Endothelial cell of umbilical vein (primary cell): ENCODE data around the gene FBLIM1. TPM values are rescaled to one million over a fixed set of nuclear protein-coding genes. Genes with fewer than 3 reads are reported as not detected.

Source experiments
- BruUV-seq: library from RNA; stranded (reverse); fragments of 400-500 nt; replicated peaks from 2 replicates; lab custom pipeline; 2021; lab: Mats Ljungman, UMichigan
- CTCF ChIA-PET: fragments of 300-600, 350-600 bp; sonication (Branson Sonifier 250); formaldehyde crosslinking; loops from one replicate; lab custom pipeline; 2021; ENCODE audit warnings: antibody characterized with exemption, inconsistent platforms; lab: Charles Lee
- POLR2A ChIA-PET: fragments of 300-600, 350-600 bp; sonication (Branson Sonifier 250); formaldehyde crosslinking; loops from one replicate; lab custom pipeline; 2021; ENCODE audit warnings: antibody characterized with exemption, inconsistent platforms; lab: Charles Lee
- DNase-seq: peaks from one replicate; pipeline ENCODE4 v3.0.0-alpha.2; 2011; ENCODE audit warnings: low read depth, low spot score
- FAIRE-seq: peaks from 2 replicates; lab custom pipeline; 2011; peaks lifted over from hg19 to GRCh38; lab: Jason Lieb, UNC
- H2AFZ ChIP-seq: 2 replicates; pipeline ENCODE4 v1.6.0; 2012; ENCODE audit warnings: low read depth, low read length, control low read depth, inconsistent platforms
- H3K27ac ChIP-seq: 2 replicates; pipeline ENCODE4 v1.5.1; 2011; ENCODE audit warnings: low read depth, mild to moderate bottlenecking, control low read depth, low read length, moderate library complexity; ENCODE audit not compliant: insufficient read depth
- H3K27me3 ChIP-seq, 2 experiments: 2 replicates each; pipeline versions ENCODE4 v1.6.0 to v1.6.1; 2011; ENCODE audit warnings: low read length in 2 of 2, mixed read lengths in 1 of 2; ENCODE audit not compliant: control insufficient read depth in 2 of 2, insufficient read depth in 2 of 2
- H3K36me3 ChIP-seq, 2 experiments: 2 replicates in 1 of 2; 3 replicates in 1 of 2; pipeline ENCODE4 v1.5.1; 2011; ENCODE audit warnings: low read length in 2 of 2, mild to moderate bottlenecking in 1 of 2, moderate library complexity in 1 of 2; ENCODE audit not compliant: control insufficient read depth in 2 of 2, insufficient read depth in 2 of 2; ENCODE audit errors: extremely low read depth in 1 of 2
- H3K4me1 ChIP-seq: 3 replicates; pipeline ENCODE4 v1.5.1; 2011; ENCODE audit warnings: mild to moderate bottlenecking, low read length; ENCODE audit not compliant: control insufficient read depth, insufficient read depth; ENCODE audit errors: extremely low read depth
- H3K4me2 ChIP-seq: 2 replicates; pipeline ENCODE4 v1.6.1; 2011; ENCODE audit warnings: low read length, control low read depth, mixed read lengths; ENCODE audit not compliant: insufficient read depth
- H3K4me3 ChIP-seq, 3 experiments: fragments of 200-600 bp in 1 of 3; sonication (generic), shearing (Covaris generic) in 1 of 3; replicated peaks in 1 of 3; 2 replicates each; pipeline ENCODE4 v1.5.1; 2011 to 2016; ENCODE audit warnings: control low read depth in 3 of 3, low read length in 3 of 3, mild to moderate bottlenecking in 2 of 3, inconsistent platforms in 1 of 3, low read depth in 1 of 3, moderate library complexity in 1 of 3; ENCODE audit not compliant: insufficient read depth in 1 of 3
- H3K79me2 ChIP-seq: 2 replicates; pipeline ENCODE4 v1.6.0; 2012; ENCODE audit warnings: low read length, inconsistent platforms; ENCODE audit not compliant: control insufficient read depth, insufficient read depth
- H3K9ac ChIP-seq: replicated peaks from 2 replicates; pipeline ENCODE3; 2011; ENCODE audit warnings: low read length, control low read depth; ENCODE audit not compliant: insufficient read depth; ENCODE audit errors: extremely low read depth
- H3K9me1 ChIP-seq: replicated peaks from 3 replicates; pipeline ENCODE4 v1.6.0; 2011; ENCODE audit warnings: mild to moderate bottlenecking, low read length; ENCODE audit not compliant: control insufficient read depth, insufficient read depth; ENCODE audit errors: extremely low read depth
- H3K9me3 ChIP-seq: replicated peaks from 2 replicates; pipeline ENCODE4 v1.5.1; 2012; ENCODE audit warnings: low read length, inconsistent platforms; ENCODE audit not compliant: control insufficient read depth, insufficient read depth
- H4K20me1 ChIP-seq: replicated peaks from 2 replicates; pipeline ENCODE3; 2011; ENCODE audit warnings: mild to moderate bottlenecking, low read length; ENCODE audit not compliant: control insufficient read depth, insufficient read depth; ENCODE audit errors: extremely low read depth
- EZH2 ChIP-seq: IDR thresholded peaks from 2 replicates; pipeline ENCODE4 v1.6.1; 2012; ENCODE audit warnings: borderline replicate concordance, low read depth, mild to moderate bottlenecking, moderate library complexity, low read length, inconsistent platforms; ENCODE audit not compliant: severe bottlenecking
- FOS ChIP-seq: IDR thresholded peaks from 2 replicates; pipeline ENCODE4 v1.6.1; 2011; ENCODE audit warnings: mild to moderate bottlenecking, low read length, moderate library complexity, borderline replicate concordance; ENCODE audit not compliant: insufficient read depth
- GATA2 ChIP-seq: IDR thresholded peaks from 2 replicates; pipeline ENCODE4 v1.7.0; 2011; ENCODE audit warnings: low read depth, mild to moderate bottlenecking, moderate library complexity, mixed read lengths, low read length; ENCODE audit not compliant: insufficient read length, insufficient read depth
- JUN ChIP-seq: IDR thresholded peaks from 2 replicates; pipeline ENCODE4 v1.6.1; 2011; ENCODE audit warnings: borderline replicate concordance, low read depth; ENCODE audit not compliant: insufficient read length, insufficient read depth
- MYC ChIP-seq: IDR thresholded peaks from one replicate; pipeline ENCODE4 v1.6.1; 2011; ENCODE audit warnings: mild to moderate bottlenecking, low read depth, low read length
- POLR2A ChIP-seq: IDR thresholded peaks from 2 replicates; pipeline ENCODE4 v1.6.1; 2012; ENCODE audit warnings: low read depth, mild to moderate bottlenecking, control low read depth, low read length
- POLR2AphosphoS5 ChIP-seq: IDR thresholded peaks from 2 replicates; pipeline ENCODE4 v1.6.1; 2012; ENCODE audit warnings: low read depth, mild to moderate bottlenecking, control low read depth, low read length, moderate library complexity; ENCODE audit not compliant: insufficient read depth
- dilution Hi-C: fragments of 300-500 bp; cut with MboI; formaldehyde crosslinking; loops from one replicate; pipeline ENCODE4 v1.15.0; 2019; ENCODE audit warnings: low sequenced_read_pairs; ENCODE audit not compliant: extremely low pct_ligation_motif_present
- intact Hi-C: fragments of 100-400 bp; cut with micrococcal nuclease; formaldehyde crosslinking; loops from one replicate; pipeline ENCODE4 v1.10.0; 2022
- polyA plus RNA-seq, 4 experiments: library from polyadenylated mRNA; depleted of rRNA in 3 of 4; stranded (reverse) in 3 of 4; unstranded in 1 of 4; fragments of >200 nt; gene quantifications; 2 replicates each; pipeline versions ENCODE4 v1.2.1 to v1.2.3, GENCODE V29; 2011 to 2012; ENCODE audit warnings: missing spikeins in 1 of 4
- total RNA-seq: library from RNA; stranded (reverse); gene quantifications from 2 replicates; pipeline ENCODE4 v1.2.3, GENCODE V29; 2021
- TF ChIP-seq, protein P1 (sequence below), 2 donors: IDR thresholded peaks; 1 replicate in 1 of 2; 2 replicates in 1 of 2; pipeline ENCODE4 v1.5.1; 2011; ENCODE audit warnings: low read length in 2 of 2, mild to moderate bottlenecking in 2 of 2, moderate library complexity in 2 of 2, control low read depth in 1 of 2, inconsistent platforms in 1 of 2, low read depth in 1 of 2; ENCODE audit not compliant: insufficient read depth in 1 of 2; ENCODE audit errors: extremely low read depth in 1 of 2
- TF ChIP-seq, protein P2 (sequence below): IDR thresholded peaks from 2 replicates; pipeline ENCODE4 v1.6.1; 2011; ENCODE audit not compliant: insufficient read depth, insufficient read length

FBLIM1 gene
- total and polyA plus RNA-seq, 2 donors (not counting 3 experiments of a cell fraction or from before 2014, with no cell fraction given): 363 to 414 TPM

DNA sequence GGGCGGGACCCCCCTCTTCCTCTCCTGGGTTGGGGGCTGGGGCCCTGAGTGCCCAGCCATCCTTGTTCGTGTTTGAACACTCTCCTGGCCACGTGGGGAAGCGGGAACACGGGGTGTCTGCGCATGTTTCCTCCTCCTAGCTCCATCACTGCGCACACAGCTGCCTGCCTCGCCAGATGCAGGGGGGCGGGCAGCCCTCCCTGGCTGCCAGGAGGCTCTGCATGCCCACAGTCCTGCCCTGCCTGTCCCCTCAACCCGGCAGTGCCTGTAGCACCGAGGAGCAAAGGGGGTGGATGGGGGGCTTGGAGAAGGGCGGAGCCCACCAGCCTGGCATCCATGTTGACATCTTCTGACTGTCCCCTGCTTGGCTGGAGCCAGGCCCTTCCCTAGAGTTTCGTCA lies 24.3 kb upstream of the FBLIM1 start:
- dilution Hi-C loops (no loop called here), intact Hi-C loops (no loop called here)
- no peak overlapping the region for H2AFZ ChIP-seq
- ChIA-PET POLR2A (no interaction called here), CTCF (no interaction called here)
- no peaks in the 10 kb centered on the region for H3K27me3 ChIP-seq
- FAIRE-seq (no peak), DNase-seq (no peak)
- H3K79me2 ChIP-seq: no peaks in the 10 kb centered on the region
- H3K27ac ChIP-seq: no peak overlapping the region
- no peaks in the 10 kb centered on the region for H3K9me3 ChIP-seq
- no peak overlapping the region for H3K4me3 ChIP-seq
- no peaks in the 10 kb centered on the region for H3K9me1 ChIP-seq
- peaks cover 2 to 35% of the 10 kb centered on the region in 2 experiments for H3K36me3 ChIP-seq
- H3K4me2 ChIP-seq: no peak overlapping the region
- no peak overlapping the region for H3K9ac ChIP-seq
- TF ChIP-seq, protein P1, sequence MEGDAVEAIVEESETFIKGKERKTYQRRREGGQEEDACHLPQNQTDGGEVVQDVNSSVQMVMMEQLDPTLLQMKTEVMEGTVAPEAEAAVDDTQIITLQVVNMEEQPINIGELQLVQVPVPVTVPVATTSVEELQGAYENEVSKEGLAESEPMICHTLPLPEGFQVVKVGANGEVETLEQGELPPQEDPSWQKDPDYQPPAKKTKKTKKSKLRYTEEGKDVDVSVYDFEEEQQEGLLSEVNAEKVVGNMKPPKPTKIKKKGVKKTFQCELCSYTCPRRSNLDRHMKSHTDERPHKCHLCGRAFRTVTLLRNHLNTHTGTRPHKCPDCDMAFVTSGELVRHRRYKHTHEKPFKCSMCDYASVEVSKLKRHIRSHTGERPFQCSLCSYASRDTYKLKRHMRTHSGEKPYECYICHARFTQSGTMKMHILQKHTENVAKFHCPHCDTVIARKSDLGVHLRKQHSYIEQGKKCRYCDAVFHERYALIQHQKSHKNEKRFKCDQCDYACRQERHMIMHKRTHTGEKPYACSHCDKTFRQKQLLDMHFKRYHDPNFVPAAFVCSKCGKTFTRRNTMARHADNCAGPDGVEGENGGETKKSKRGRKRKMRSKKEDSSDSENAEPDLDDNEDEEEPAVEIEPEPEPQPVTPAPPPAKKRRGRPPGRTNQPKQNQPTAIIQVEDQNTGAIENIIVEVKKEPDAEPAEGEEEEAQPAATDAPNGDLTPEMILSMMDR (IDR thresholded peaks at IDR 0.05; ENCODE audit: extremely low read depth in 1 of 2, insufficient read depth in 1 of 2, low read depth in 1 of 2, low read length in 2 of 2): no peak
- TF ChIP-seq JUN (no peak), EZH2 (no peak), GATA2 (no peak), POLR2AphosphoS5 (no peak), MYC (no peak), FOS (no peak), POLR2A (no peak)
- TF ChIP-seq, protein P2, sequence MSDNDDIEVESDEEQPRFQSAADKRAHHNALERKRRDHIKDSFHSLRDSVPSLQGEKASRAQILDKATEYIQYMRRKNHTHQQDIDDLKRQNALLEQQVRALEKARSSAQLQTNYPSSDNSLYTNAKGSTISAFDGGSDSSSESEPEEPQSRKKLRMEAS: no peak
- no peaks in the 10 kb centered on the region for H4K20me1 ChIP-seq
- H3K4me1 ChIP-seq: no peaks in the 10 kb centered on the region
- BruUV-seq: no TSS peak
